HL-60 (cell line): ENCODE results near the gene RASSF5.

ENCODE experiments used
- POLR2AphosphoS5 ChIP-seq: IDR thresholded peaks from 2 replicates; pipeline ENCODE4 v1.6.1; 2012; ENCODE audit warnings: low read depth
- SPI1 ChIP-seq: IDR thresholded peaks from 2 replicates; pipeline ENCODE4 v1.6.1; 2012; ENCODE audit warnings: low read depth, mild to moderate bottlenecking, borderline replicate concordance
- TF ChIP-seq, protein P1 (sequence below): IDR thresholded peaks from one replicate; pipeline ENCODE4 v1.5.1; 2011; ENCODE audit warnings: low read length, control low read depth, inconsistent platforms; ENCODE audit not compliant: insufficient read depth
- TF ChIP-seq, protein P2 (sequence below): IDR thresholded peaks from 2 replicates; pipeline ENCODE4 v1.6.1; 2012; ENCODE audit warnings: low read depth; ENCODE audit not compliant: insufficient replicate concordance

DNA sequence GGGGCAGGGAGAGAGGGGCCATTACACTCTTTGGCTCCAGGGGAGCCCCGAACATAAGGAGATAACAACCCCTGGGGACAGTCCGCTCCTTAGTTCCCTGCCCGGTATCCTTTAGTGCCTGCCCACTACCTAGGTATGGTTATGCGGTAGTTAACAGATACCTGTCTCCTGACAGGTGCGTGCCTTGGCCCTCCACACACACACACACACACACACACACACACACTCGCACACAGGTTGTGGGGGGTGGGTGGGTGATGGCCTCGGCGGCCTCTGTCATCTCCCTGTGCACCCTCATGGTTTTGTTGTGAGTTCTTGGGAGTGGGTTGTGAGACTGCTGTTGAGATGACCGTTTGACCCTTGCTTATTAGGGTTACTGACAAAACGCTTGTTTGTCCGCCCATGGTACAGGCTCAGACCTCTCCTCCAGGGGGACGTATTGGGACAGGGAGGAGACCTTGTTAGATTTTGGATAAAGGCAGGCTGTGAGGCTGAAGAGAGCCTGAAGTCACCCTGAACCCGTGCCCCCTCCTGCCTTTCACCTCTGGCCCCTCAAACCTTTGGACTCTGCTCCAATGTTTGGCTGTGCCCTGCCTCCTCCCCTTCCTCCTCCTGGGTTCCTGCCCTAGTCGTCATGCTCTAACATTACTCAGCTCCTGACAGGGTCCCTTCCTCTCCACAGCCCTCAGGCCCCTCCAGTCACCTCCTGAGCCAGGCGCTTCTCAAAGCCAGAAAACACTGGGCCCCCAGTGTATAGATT lies 979 bp downstream of the RASSF5 start:
- TF ChIP-seq, protein P1, sequence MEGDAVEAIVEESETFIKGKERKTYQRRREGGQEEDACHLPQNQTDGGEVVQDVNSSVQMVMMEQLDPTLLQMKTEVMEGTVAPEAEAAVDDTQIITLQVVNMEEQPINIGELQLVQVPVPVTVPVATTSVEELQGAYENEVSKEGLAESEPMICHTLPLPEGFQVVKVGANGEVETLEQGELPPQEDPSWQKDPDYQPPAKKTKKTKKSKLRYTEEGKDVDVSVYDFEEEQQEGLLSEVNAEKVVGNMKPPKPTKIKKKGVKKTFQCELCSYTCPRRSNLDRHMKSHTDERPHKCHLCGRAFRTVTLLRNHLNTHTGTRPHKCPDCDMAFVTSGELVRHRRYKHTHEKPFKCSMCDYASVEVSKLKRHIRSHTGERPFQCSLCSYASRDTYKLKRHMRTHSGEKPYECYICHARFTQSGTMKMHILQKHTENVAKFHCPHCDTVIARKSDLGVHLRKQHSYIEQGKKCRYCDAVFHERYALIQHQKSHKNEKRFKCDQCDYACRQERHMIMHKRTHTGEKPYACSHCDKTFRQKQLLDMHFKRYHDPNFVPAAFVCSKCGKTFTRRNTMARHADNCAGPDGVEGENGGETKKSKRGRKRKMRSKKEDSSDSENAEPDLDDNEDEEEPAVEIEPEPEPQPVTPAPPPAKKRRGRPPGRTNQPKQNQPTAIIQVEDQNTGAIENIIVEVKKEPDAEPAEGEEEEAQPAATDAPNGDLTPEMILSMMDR, result no peak
- TF ChIP-seq, protein P2, sequence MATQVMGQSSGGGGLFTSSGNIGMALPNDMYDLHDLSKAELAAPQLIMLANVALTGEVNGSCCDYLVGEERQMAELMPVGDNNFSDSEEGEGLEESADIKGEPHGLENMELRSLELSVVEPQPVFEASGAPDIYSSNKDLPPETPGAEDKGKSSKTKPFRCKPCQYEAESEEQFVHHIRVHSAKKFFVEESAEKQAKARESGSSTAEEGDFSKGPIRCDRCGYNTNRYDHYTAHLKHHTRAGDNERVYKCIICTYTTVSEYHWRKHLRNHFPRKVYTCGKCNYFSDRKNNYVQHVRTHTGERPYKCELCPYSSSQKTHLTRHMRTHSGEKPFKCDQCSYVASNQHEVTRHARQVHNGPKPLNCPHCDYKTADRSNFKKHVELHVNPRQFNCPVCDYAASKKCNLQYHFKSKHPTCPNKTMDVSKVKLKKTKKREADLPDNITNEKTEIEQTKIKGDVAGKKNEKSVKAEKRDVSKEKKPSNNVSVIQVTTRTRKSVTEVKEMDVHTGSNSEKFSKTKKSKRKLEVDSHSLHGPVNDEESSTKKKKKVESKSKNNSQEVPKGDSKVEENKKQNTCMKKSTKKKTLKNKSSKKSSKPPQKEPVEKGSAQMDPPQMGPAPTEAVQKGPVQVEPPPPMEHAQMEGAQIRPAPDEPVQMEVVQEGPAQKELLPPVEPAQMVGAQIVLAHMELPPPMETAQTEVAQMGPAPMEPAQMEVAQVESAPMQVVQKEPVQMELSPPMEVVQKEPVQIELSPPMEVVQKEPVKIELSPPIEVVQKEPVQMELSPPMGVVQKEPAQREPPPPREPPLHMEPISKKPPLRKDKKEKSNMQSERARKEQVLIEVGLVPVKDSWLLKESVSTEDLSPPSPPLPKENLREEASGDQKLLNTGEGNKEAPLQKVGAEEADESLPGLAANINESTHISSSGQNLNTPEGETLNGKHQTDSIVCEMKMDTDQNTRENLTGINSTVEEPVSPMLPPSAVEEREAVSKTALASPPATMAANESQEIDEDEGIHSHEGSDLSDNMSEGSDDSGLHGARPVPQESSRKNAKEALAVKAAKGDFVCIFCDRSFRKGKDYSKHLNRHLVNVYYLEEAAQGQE, result no peak
- no peak for TF ChIP-seq SPI1
- no peak for TF ChIP-seq POLR2AphosphoS5
